GM10266 (cell line): ENCODE measurements around the gene RPL13.
A peak's percentile ranks its signal among the peaks of the same experiment; 100 is the strongest.

Source experiments
- DNase-seq: peaks from one replicate; pipeline ENCODE4 v3.0.0; 2012; ENCODE audit errors: extremely low spot score
- TF ChIP-seq, protein P1 (sequence below): IDR thresholded peaks from 2 replicates; pipeline ENCODE4 v1.5.1; 2012; ENCODE audit warnings: mild to moderate bottlenecking, low read depth; ENCODE audit not compliant: control insufficient read depth, insufficient read depth; ENCODE audit errors: missing control alignments

The RPL13 gene

GRCh38 chr16:89598199-89598598, 37.7 kb downstream of the RPL13 start:
- DNase-seq: no peak
- TF ChIP-seq, protein P1, sequence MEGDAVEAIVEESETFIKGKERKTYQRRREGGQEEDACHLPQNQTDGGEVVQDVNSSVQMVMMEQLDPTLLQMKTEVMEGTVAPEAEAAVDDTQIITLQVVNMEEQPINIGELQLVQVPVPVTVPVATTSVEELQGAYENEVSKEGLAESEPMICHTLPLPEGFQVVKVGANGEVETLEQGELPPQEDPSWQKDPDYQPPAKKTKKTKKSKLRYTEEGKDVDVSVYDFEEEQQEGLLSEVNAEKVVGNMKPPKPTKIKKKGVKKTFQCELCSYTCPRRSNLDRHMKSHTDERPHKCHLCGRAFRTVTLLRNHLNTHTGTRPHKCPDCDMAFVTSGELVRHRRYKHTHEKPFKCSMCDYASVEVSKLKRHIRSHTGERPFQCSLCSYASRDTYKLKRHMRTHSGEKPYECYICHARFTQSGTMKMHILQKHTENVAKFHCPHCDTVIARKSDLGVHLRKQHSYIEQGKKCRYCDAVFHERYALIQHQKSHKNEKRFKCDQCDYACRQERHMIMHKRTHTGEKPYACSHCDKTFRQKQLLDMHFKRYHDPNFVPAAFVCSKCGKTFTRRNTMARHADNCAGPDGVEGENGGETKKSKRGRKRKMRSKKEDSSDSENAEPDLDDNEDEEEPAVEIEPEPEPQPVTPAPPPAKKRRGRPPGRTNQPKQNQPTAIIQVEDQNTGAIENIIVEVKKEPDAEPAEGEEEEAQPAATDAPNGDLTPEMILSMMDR: no peak

DNA sequence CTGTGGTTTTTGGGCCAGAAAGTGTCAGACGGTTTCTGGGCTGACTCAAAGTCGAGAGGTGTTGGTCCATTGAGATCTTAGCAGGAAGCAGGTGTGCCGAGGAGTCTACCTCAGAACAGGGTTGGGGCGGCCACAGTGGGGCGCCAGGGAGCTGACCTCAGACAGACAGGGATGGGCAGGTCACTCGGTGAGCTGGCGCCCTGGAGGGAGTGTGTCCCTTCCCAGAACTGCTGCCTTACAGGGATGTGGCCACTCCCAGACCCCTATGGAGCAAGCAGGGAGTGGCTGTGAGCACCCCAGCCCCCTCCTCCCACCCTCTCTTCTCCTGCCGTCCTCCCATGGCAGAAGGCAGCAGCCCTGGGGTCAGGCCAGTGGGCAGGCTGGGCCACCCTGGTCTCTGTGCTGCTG, 39.0 kb downstream of the RPL13 start:
- DNase-seq: peak; percentile 69
- TF ChIP-seq, protein P1: peak; percentile 47

GRCh38 chr16:89599902-89600301, 39.4 kb downstream of the RPL13 start:
- no peak for DNase-seq
- TF ChIP-seq, protein P1: no peak

DNA sequence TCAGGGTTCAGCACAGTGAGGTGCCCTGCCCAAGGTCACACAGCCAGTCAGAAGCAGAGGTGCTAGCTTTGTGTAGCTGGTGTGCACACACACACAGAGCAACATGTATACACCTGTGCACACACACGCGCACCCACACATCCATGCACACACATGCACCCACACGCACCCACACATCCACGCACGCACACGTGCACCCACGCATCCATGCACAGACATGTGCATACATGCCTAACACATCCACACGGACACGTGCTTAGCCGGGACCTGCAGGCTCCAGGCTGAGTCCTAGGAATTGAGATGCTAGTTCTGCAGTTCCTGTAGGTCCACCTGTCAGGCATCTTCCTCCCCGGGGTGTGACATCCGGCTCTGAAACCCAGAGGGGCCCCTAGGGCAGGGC, 39.9 kb downstream of the RPL13 start:
- DNase-seq: no peak
- TF ChIP-seq, protein P1: no peak

DNA sequence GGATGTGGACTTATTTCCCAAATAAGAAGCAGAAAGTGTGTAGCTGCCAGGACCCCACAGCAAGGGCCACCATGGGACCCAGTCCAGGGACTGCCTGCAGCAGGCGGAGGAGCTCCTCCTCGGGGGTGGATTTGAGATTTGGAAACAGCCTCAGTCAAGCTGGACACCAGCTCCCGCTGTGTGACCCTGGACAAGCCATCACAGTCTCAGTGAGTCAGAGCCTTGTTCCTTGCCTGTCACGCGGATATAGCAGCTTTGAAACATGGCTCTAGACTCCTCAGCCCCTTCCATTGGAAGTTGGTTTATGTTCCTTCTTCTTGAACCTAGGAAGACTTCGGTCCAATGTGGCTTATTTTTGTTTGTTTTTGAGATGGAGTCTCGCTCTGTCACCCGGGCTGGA, 40.5 kb downstream of the RPL13 start:
- no peak for DNase-seq
- TF ChIP-seq, protein P1: no peak

GRCh38 chr16:89601906-89602272, 41.4 kb downstream of the RPL13 start:
- TF ChIP-seq, protein P1: no peak
- no peak for DNase-seq

DNA sequence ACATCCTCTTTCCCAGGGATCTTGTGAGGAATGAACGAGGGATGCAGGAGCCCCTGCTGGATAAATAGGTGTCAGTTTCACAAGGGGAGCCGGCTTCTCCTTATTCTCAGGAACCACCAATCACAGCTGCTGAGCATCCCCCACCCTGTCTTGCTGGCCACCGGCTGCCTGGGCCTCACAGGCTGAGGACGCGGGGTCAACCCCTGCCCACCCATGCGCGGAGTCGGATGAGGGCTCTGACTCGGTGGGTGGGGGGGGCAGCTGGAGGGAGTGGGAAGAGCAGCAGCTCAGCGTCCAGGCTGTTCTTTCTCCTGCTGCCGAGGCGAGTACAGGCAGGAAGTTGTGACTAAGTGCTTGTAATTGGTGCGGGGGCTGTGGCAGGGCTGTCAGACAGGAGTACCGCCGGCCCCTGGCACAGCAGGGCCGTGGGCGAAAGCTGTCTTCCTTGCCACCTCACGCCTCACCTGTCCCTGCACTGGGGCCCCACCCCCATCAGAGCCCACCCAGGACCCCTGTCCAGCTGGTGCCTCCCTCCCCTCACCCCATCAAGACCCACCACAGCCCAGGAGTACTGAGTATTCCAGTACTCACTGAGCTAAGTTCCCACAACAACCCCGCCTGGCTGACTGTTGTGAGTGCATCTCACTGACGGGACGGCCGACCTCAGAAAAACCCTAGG, 41.9 kb downstream of the RPL13 start:
- TF ChIP-seq, protein P1: no peak
- peak; percentile 74 for DNase-seq
